HG03159 (cell line): Measurements from ENCODE around the gene DCUN1D5.

Source experiments
- ATAC-seq: cut with Tn5 transposase; IDR thresholded peaks from one replicate; pipeline ENCODE4 v1.9.1; 2021; ENCODE audit warnings: mild to moderate bottlenecking, moderate library complexity; ENCODE audit not compliant: unreplicated experiment

The DCUN1D5 gene

DNA sequence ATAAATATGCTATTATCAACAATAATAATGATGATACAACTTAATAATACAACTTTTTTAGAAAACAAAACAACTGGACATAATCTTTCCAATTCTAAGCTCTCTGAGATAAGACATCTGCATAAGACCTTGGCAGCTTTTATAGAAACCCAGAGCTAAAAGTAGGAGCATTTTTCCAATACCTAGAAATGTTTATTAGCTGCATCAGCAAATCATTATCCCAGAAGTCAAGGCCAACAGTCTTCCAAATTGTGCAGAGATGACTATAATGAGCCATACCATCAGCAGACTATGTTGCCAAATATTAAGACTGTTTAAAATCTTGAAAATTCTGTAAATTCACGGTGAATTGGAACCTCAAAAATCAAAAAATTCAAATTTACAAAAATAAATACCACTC is 30.3 kb downstream of the DCUN1D5 start:
- ATAC-seq = no peak

DNA sequence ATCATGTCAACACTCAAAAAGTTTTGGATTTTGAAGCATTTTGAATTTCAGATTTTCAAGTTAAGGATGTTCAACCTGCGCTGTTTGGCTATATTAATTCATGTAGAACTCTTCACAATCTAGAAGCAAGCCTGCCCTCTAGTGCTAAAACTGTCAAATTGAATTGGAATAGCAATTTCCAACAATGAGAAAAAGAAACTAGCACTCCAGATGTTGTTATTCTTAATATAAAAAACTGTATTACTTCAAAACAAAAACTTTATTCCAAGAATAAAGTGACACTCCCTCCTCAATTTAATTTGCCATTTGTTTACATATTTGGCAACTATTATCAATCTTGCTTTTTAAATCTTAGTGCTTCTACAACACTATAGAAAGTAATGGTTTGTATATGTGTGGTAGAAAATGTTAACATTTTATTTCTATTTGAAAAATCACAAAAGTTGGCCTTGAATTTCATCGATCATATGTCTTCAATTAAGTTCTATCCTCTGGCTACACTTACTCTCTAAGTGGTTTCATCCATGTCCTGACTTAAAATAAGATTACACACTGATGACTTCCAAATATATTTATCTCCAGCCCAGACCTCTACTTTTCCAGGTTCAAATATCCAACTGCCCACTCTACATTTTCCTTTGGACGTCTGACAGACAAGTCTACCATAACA is 36.6 kb downstream of the DCUN1D5 start:
- ATAC-seq = peak; percentile 74

DNA sequence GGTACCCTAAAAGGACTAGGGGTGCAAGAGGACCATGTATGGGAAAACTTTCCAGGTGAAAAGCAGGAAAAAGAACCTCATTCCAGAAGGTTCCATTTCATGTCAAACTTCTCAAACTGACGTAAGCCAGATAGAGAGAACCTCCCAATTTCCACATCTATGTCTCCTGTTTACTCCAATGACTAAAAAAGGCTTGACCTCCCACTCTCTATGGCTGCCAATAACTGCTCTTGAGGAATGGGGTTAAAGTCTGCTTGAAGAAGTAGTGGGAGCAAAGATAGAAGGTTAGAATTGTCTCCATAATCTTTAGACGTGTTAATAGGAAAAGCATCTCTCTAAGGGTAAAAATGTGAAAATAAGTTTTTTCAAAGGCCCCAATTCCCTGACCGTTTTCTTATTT is 38.0 kb downstream of the DCUN1D5 start:
- ATAC-seq = no peak

DNA sequence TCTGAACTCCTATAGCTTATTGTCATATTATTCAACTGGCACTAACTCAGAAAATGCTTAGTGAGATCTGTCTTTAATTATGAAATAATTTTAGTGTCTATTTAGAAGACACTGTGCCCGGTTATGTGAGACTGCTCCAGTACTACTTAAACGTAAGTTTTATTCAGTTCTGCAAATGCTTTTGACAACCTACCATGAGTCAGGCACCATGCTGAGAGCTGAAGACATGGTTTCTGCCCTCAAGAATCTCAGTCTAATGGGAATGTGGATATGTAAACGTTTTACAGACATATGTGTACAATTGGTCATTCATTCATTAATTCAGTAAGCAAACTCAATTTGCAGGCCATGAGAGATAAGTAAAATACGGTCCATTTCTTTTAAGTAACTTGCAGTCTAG is 40.0 kb downstream of the DCUN1D5 start:
- no peak for ATAC-seq

DNA sequence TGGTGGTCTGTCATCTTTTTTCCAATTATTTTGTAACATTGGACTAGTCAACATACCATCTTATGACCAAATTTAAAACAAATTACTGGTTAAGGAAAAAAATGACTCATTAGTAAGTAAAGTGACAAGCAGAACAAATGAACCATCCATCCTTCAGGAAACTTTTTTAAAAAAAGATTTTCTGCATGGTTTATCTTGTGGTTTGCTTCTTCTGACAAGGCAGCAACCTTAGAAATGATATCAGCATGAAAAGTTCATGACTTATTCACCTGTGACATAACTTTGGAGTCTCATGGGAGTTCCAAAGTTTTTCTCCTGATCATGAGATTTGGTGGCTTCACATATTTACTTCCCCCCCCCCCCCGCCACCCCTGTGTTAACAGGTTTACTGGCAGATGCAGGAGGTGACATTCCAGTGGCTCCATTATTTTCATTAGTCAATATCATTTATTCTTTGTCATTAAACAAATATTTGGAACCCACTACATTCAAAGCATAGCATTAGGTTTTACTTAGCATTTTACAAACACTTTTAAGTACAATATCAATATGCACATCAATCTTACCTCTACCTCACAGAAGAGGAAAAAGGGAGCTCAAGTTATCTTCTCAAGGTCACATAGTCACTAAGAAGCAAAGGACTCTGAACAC is 40.7 kb downstream of the DCUN1D5 start:
- no peak for ATAC-seq

DNA sequence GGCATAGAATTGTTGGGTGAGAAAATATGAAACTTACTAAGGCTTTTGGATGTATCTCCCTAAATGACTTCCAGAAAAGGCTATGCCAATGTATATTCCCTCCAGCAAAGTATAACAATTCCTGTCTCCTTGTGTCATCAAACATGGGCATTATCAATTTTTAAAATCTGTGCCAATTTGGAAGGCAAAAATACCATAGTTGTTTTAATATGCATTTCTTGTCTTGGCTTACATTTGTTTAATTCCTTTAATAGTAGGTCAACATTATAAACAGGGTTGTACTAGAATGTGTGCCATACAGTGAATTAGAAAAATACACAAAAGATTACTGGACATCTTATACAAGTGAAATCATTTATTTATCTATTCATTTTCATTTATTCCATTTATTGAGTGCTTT is 41.6 kb downstream of the DCUN1D5 start:
- no peak for ATAC-seq

DNA sequence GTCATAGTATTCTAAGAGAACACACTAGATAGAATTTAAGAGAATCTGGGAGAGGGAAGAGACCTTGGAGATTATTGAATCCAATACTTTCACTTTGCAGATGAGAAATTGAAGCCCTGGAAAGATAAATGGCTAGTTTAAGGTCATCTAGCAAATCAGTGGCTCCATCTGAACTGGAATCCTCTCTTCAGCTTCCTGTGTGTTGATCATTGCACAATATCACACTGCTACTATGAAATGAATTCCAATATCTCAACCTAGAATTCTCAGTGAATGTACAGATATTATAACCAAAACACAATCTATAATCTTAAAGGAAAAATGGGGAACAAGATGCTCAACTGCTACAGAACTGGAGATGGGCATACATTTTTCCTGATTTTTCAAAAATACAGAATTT is 44.1 kb downstream of the DCUN1D5 start:
- ATAC-seq = no peak

DNA sequence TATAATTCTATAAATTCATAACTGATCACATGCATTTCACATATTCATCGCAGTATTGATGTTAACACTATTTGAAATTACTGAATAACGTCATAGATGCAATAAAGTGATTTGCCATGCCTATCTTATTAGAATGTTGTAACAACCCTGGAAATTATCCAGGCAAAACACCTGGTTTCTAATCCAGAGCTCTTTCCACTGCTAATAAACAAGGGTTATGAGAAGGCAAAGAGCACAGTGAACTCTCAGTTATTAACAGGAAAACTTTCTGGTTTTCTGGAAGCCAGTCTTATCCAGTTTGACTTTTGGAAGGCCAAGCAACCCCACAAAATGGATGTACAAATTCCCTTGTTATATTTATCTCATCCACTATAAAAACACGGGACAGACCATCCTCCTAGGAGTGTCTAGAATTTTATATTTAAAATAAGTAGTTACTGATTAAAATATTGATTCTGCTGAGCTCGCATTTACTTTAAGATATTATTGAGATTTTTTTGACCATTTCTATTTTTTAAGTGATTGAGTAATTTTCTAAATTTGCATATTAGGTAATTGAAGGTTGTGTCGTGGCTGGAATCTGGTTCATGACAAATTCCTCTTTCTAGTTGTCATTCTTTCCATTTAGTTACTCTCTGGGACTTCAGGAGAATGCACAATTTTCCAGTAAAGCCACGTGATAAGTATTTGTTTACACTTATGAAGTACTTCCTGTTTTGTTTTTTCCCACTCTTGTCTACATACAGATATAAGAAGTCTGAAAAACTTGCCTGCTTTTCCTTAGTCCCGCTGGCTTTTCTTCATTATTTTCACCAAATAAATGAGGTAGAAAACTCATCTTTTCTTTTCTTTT is 47.9 kb downstream of the DCUN1D5 start:
- ATAC-seq = no peak

DNA sequence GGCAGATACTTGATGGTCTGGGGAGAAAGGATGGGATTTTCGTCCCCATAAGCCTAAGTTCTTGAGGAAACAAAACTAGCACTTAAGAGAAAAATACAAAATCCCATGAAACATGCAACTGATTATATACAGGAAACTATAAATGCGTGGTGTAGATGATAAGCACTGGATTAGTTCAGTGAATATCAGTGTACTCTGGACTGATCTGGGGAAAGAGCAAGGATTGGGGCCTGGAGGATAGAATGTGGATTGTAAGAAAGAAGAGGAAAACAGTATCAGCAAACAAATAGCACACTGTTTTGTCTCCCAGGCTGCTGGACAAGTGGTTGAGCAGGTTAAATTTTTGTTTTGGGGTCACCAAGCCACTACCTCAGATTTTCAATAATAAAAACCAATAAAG is 49.8 kb downstream of the DCUN1D5 start:
- ATAC-seq = no peak

DNA sequence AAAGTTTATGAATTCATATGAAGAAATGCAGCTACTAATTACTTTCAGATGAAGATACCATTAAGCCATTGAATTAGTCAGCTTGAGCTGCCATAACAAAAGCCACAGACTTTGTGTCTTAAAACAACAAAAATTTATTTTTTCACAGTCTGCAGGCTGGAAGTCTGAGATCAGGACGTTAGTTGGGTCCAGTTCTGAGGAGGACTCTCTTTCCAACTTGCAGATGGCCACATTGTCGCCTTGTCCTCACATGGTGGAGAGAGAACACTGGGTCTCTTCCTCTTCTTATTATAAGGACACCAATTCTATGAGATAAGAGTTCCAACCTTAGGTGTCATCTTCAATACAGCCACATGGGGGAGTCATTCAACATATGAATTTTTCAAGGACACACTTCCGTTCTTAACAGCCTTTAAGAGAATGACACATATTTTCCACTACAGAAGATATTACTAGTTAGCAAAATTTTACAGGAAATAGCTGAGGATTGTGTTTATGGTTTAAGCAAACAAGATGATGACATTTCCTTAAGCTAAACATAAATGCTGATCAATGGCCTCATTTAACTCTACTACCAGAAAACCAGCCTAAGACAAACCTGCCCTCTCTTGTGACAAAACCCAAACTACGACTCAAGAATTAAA is 56.0 kb downstream of the DCUN1D5 start:
- ATAC-seq = peak; percentile 98

DNA sequence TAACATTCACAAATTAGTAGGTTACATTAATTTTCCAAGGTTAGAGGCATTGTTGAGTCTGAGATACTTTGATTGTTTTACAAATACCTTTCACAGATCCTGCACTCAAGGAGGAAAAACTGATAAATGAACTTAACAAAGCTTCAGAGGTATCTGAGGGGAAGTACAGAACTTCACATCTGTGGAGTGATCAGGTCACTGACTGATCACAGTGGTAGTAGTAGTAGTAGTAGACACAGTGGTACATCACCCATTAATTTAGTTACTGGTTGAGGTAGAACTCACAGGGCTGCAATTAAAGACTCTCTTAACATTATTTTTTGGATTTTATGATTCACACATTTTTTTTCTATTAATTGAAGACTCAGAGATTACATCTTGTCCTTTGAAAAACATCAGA is 56.7 kb downstream of the DCUN1D5 start:
- no peak for ATAC-seq

DNA sequence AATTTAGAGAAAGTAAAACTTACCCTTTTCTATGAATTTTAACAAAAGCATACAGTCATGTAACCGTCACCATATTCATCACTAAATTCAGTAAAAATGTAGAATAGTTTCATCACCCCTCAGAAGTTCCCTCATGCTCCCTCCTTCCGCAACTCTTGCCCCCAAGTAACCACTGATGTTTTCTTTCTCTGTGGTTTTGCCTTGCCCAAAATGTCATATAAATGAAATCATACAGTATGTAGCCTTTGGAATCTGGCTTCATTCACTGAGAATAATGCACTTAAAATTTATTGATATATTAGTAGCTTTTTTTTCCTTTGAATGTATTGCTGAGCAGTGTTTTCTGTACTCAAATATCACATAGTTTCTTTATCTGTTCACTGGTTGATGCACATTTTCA is 60.1 kb downstream of the DCUN1D5 start:
- ATAC-seq = no peak

DNA sequence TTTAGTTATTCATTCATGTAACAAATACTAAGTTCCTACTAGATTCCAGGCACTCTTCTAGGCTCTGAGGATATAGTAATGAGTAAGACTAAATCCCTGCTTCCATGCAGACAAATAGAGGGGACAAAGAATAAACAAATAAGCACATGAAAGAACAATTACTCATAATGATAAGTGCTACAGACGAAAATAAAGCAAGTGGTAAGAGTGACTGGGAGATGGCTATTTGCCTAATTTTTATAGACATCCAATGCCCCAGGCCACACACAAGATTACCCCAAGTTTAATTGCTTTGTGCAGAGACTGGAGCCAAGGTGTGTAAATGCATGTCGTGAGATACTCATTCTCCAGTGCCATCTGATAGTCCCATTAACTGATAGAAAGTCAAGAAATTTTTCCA is 62.6 kb downstream of the DCUN1D5 start:
- no peak for ATAC-seq

DNA sequence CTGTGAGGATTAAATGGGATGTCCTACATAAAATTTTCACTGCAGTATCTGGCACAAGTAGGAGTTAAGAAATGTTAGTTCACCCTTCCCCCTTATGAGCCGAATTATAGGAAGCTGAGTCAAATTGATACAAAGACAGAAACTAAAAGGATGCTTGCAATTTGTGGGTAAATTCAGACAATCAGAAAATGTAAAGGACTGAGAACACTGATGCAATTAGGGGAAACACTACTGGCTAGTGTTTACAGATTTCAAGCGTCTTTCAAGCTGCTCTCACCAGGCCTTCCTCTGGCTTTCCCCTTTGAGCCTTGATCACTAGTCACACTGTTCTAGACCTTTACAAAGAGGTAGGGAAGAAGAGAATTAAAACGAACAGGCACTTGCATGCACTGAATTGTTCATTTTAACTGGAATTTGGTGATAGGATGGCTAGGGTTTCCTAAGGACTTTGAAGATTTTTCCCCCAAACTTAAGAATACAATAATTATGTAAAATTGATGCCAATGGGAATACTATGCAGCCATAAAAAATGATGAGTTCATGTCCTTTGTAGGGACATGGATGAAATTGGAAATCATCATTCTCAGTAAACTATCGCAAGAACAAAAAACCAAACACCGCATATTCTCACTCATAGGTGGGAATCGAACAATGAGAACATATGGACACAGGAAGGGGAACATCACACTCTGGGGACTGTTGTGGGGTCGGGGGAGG is 63.5 kb downstream of the DCUN1D5 start:
- peak; percentile 94 for ATAC-seq

DNA sequence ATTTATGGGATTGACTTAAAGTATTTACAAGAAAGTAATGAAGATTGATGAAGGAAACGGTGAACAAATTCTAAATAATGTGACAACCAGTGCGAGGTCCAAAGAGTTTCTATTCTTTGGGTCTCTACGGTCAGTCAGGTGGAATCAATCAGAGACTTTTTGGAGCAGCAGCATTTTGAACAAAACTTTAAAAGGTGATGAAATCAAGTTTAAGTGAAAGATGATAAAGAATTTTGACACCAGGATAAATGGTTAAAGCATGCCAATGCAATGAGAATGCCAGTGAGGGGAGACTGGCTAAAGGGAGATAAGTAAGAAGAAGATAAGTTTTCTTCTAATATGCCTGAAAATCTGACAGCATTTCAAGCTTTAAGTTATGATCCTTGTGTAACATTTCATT is 67.9 kb downstream of the DCUN1D5 start:
- ATAC-seq = no peak

DNA sequence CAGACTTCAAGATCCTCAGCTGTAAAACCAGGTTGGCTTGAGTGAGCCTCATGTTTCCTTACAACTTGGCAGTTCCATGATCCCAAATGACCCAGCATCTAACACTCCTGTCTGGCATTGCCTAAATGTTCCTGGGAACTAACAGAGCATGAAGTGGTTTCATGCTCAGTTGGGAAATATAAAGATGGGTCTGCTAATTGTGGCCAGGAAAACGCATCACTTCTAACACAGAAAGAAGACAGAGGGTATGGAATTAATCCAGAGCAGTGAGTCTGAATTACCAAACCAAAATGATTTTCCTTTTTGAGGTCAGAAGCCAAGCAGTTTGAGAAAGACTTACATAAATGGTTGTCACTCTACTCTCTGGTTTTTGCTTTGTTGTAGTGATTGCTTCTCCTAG is 75.9 kb downstream of the DCUN1D5 start:
- no peak for ATAC-seq

DNA sequence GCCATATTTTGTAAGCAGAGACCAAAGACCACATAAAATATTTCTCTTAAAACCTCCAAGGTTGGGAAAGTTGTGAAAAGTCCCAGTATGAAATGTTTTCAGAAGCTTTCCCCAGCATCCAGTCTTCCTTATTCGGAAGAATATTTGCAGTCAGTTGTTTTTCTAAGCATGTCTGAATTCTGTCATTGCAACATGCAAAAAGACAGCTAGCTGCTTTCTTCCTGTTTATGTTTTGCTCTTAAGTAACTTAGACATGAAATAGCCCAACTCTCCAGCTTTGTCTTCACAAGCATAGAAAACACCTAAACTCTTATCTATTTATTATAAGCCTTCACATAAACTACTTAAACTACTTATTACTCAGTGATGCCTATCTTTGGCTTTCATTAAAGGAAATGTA is 78.5 kb downstream of the DCUN1D5 start:
- no peak for ATAC-seq
